ENCODE results near the gene KLHDC10.
"Not testable (repeated sequence)": the region's sequence is repeated elsewhere in the genome, so short reads cannot be mapped to it uniquely, and the experiment has no call there.

GRCh38 chr7:130085235-130085634 is 14.9 kb downstream of the KLHDC10 start:
- TF ChIP-seq CTCF (IDR thresholded peaks at IDR 0.05), result not testable (repeated sequence)
- TF ChIP-seq, protein P1, sequence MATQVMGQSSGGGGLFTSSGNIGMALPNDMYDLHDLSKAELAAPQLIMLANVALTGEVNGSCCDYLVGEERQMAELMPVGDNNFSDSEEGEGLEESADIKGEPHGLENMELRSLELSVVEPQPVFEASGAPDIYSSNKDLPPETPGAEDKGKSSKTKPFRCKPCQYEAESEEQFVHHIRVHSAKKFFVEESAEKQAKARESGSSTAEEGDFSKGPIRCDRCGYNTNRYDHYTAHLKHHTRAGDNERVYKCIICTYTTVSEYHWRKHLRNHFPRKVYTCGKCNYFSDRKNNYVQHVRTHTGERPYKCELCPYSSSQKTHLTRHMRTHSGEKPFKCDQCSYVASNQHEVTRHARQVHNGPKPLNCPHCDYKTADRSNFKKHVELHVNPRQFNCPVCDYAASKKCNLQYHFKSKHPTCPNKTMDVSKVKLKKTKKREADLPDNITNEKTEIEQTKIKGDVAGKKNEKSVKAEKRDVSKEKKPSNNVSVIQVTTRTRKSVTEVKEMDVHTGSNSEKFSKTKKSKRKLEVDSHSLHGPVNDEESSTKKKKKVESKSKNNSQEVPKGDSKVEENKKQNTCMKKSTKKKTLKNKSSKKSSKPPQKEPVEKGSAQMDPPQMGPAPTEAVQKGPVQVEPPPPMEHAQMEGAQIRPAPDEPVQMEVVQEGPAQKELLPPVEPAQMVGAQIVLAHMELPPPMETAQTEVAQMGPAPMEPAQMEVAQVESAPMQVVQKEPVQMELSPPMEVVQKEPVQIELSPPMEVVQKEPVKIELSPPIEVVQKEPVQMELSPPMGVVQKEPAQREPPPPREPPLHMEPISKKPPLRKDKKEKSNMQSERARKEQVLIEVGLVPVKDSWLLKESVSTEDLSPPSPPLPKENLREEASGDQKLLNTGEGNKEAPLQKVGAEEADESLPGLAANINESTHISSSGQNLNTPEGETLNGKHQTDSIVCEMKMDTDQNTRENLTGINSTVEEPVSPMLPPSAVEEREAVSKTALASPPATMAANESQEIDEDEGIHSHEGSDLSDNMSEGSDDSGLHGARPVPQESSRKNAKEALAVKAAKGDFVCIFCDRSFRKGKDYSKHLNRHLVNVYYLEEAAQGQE (IDR thresholded peaks at IDR 0.05), result not testable (repeated sequence)

Data from A549 (cell line).